SU-DHL-6 (cell line): Measurements from ENCODE around the gene DOCK3.

Experiments
- CTCF ChIP-seq: fragments of 200-600 bp; sonication (generic); IDR thresholded peaks from one replicate; pipeline ENCODE4 v1.5.1; 2017; ENCODE audit warnings: antibody characterized with exemption, mild to moderate bottlenecking, low read length, moderate library complexity; ENCODE audit not compliant: insufficient read depth, poor library complexity, severe bottlenecking
- EZH2phosphoT487 ChIP-seq: fragments of 200-600 bp; sonication (generic), shearing (Covaris generic); conservative IDR thresholded peaks from 2 replicates; pipeline ENCODE4 v1.6.1; 2018; ENCODE audit warnings: mild to moderate bottlenecking, antibody characterized with exemption, low read length, moderate library complexity, mixed read lengths

GRCh38 chr3:51004235-51004634 is 329.5 kb downstream of the DOCK3 start:
- TF ChIP-seq CTCF, result no peak
- TF ChIP-seq EZH2phosphoT487, result no peak
